Measurements from ENCODE around the gene ATP6V0A1. TPM values are rescaled to one million over a fixed set of nuclear protein-coding genes. Genes with fewer than 3 reads are reported as not detected.

ATP6V0A1 gene
- total RNA-seq, 4 donors from 2014 or later, result 91.8 to 313 (median 115) TPM

GRCh38 chr17:42502926-42503325 lies 44.2 kb downstream of the ATP6V0A1 start:
- Histone ChIP-seq H3K4me1 (no peaks in the 10 kb centered on the region), H3K4me3 (no peak overlapping the region), H3K36me3 (peaks cover 0 to 72% (median 25%) of the 10 kb centered on the region in 4 donors), H3K27me3 (no peaks in the 10 kb centered on the region), H3K9me3 (no peaks in the 10 kb centered on the region), H3K27ac (no peak overlapping the region)
- intact Hi-C loops (cut with DNase I; ENCODE audit: low total_unique reads) (no loop called here), in situ Hi-C loops (cut with MboI; ENCODE audit: low pct_ligation_motif_present in 1 of 4, low pct_unique_long_range_greater_than_20kb in 1 of 4, low sequenced_read_pairs in 3 of 4) (loop anchor here in 2 of 4 donors (25.0 kb wide), 3 partner anchors 91 to 191 kb away; partner anchors contain the start of gene CAVIN1 (in 1 of the 2))
- no peak for DNase-seq
- WGBS, 2 donors (ENCODE audit: low coverage in 1 of 2), result 98 to 100% methylated on average over 1 of the region's 1 CpG
- no peak for TF ChIP-seq EP300 (IDR thresholded peaks at IDR 0.05; ENCODE audit: low read depth)
- no peak for TF ChIP-seq POLR2AphosphoS5 (IDR thresholded peaks at IDR 0.05)
- no peak for TF ChIP-seq CTCF (IDR thresholded peaks at IDR 0.05)
- no peak for TF ChIP-seq POLR2A (IDR thresholded peaks at IDR 0.05)

GRCh38 chr17:42507671-42508070 lies 49.0 kb downstream of the ATP6V0A1 start:
- peaks cover 0 to 41% (median 6%) of the 10 kb centered on the region in 4 donors for H3K36me3 ChIP-seq
- 94% methylated on average over 4 of the region's 4 CpGs; no CpG with 5 or more reads in 1 of the 2 donors for WGBS, 2 donors (ENCODE audit: low coverage in 1 of 2)
- in situ Hi-C loops (cut with MboI; ENCODE audit: low pct_ligation_motif_present in 1 of 4, low pct_unique_long_range_greater_than_20kb in 1 of 4, low sequenced_read_pairs in 3 of 4), result loop anchor here in 2 of 4 donors (25.0 kb wide), 3 partner anchors 95 to 195 kb away; partner anchors contain the start of gene CAVIN1 (in 1 of the 2)

GRCh38 chr17:42508426-42509165 lies 49.9 kb downstream of the ATP6V0A1 start:
- Histone ChIP-seq H3K9me3 (no peaks in the 10 kb centered on the region), H3K4me3 (no peak overlapping the region), H3K27ac (no peak overlapping the region), H3K27me3 (no peaks in the 10 kb centered on the region), H3K4me1 (peaks cover 0 to 16% (median 0%) of the 10 kb centered on the region in 4 donors), H3K36me3 (peaks cover 0 to 32% (median 6%) of the 10 kb centered on the region in 4 donors)
- intact Hi-C loops (cut with DNase I; ENCODE audit: low total_unique reads) (no loop called here), in situ Hi-C loops (cut with MboI; ENCODE audit: low pct_ligation_motif_present in 1 of 4, low pct_unique_long_range_greater_than_20kb in 1 of 4, low sequenced_read_pairs in 3 of 4) (loop anchor here in 2 of 4 donors (25.0 kb wide), 3 partner anchors 96 to 196 kb away; partner anchors contain the start of gene CAVIN1 (in 1 of the 2))
- no peak for DNase-seq
- TF ChIP-seq POLR2AphosphoS5 (IDR thresholded peaks at IDR 0.05) (no peak), EP300 (IDR thresholded peaks at IDR 0.05; ENCODE audit: low read depth) (no peak), CTCF (IDR thresholded peaks at IDR 0.05) (no peak), POLR2A (IDR thresholded peaks at IDR 0.05) (no peak)
- 40 to 75% methylated on average over 1 to 12 of the region's 12 CpGs for WGBS, 2 donors (ENCODE audit: low coverage in 1 of 2)

More at GRCh38 chr17:42507671-42508070, 49.0 kb downstream of the ATP6V0A1 start:
- intact Hi-C loops (cut with DNase I; ENCODE audit: low total_unique reads), result no loop called here
- Histone ChIP-seq H3K9me3 (no peaks in the 10 kb centered on the region), H3K27me3 (no peaks in the 10 kb centered on the region), H3K4me3 (no peak overlapping the region), H3K27ac (no peak overlapping the region), H3K4me1 (peaks cover 0 to 10% (median 0%) of the 10 kb centered on the region in 4 donors)
- TF ChIP-seq POLR2A (IDR thresholded peaks at IDR 0.05), result no peak
- TF ChIP-seq POLR2AphosphoS5 (IDR thresholded peaks at IDR 0.05), result no peak
- TF ChIP-seq EP300 (IDR thresholded peaks at IDR 0.05; ENCODE audit: low read depth), result no peak
- DNase-seq, result no peak

GRCh38 chr17:42509409-42509808 lies 50.7 kb downstream of the ATP6V0A1 start:
- in situ Hi-C loops (cut with MboI; ENCODE audit: low pct_ligation_motif_present in 1 of 4, low pct_unique_long_range_greater_than_20kb in 1 of 4, low sequenced_read_pairs in 3 of 4), result loop anchor here in 2 of 4 donors (25.0 kb wide), 3 partner anchors 97 to 197 kb away; partner anchors contain the start of gene CAVIN1 (in 1 of the 2)
- no peaks in the 10 kb centered on the region for H3K27me3 ChIP-seq

More at GRCh38 chr17:42509409-42509808, 50.7 kb downstream of the ATP6V0A1 start:
- 47 to 58% methylated on average over 3 to 5 of the region's 5 CpGs for WGBS, 2 donors (ENCODE audit: low coverage in 1 of 2)
- DNase-seq, result peak; percentile 59
- Histone ChIP-seq H3K4me3 (no peak overlapping the region), H3K36me3 (peaks cover 0 to 30% (median 2%) of the 10 kb centered on the region in 4 donors), H3K4me1 (peaks cover 0 to 16% (median 0%) of the 10 kb centered on the region in 4 donors), H3K9me3 (no peaks in the 10 kb centered on the region), H3K27ac (no peak overlapping the region)
- TF ChIP-seq POLR2A (IDR thresholded peaks at IDR 0.05) (no peak), CTCF (IDR thresholded peaks at IDR 0.05) (no peak), POLR2AphosphoS5 (IDR thresholded peaks at IDR 0.05) (no peak), EP300 (IDR thresholded peaks at IDR 0.05; ENCODE audit: low read depth) (no peak)
- intact Hi-C loops (cut with DNase I; ENCODE audit: low total_unique reads), result no loop called here
